SK-N-SH treated with all-trans-retinoic acid at 6 μM for 48 hours (cell line): ENCODE measurements around the gene LMTK2.

ENCODE experiments used
- ATAC-seq: fragments of 200-7000 bp; cut with Tn5 transposase; 3 replicates; pipeline ENCODE4 v1.9.1; 2020; ENCODE audit warnings: mild to moderate bottlenecking, moderate library complexity
- ARNTL ChIP-seq: fragments of 450-650 bp; formaldehyde crosslinking; IDR thresholded peaks from 2 replicates; pipeline ENCODE4 v1.5.0; 2020; ENCODE audit warnings: low read depth, mild to moderate bottlenecking, moderate library complexity, borderline replicate concordance
- BACH2 ChIP-seq: fragments of 250-450 bp; sonication (Bioruptor Pico); IDR thresholded peaks from 2 replicates; pipeline ENCODE4 v1.9.0; 2021; ENCODE audit warnings: mild to moderate bottlenecking, borderline replicate concordance
- CREB5 ChIP-seq: fragments of 250-450 bp; sonication (Bioruptor Pico); IDR thresholded peaks from 2 replicates; pipeline ENCODE4 v1.5.1; 2020; ENCODE audit warnings: low read depth, mild to moderate bottlenecking, moderate library complexity
- CSDC2 ChIP-seq: fragments of 250-450 bp; sonication (Bioruptor Pico); IDR thresholded peaks from 2 replicates; pipeline ENCODE4 v1.5.0; 2020; ENCODE audit warnings: mild to moderate bottlenecking, moderate library complexity
- CSRNP3 ChIP-seq: fragments of 250-450 bp; sonication (Bioruptor Pico); IDR thresholded peaks from 2 replicates; pipeline ENCODE4 v1.5.1; 2021; ENCODE audit warnings: mild to moderate bottlenecking, moderate library complexity
- ESRRG ChIP-seq: fragments of 250-450 bp; sonication (Bioruptor Pico); IDR thresholded peaks from 2 replicates; pipeline ENCODE4 v1.6.1; 2021; ENCODE audit warnings: mild to moderate bottlenecking
- ISL1 ChIP-seq: fragments of 250-450 bp; sonication (Bioruptor Pico); IDR thresholded peaks from 2 replicates; pipeline ENCODE4 v2.1.2; 2022; ENCODE audit warnings: mild to moderate bottlenecking, moderate library complexity
- OSR1 ChIP-seq: fragments of 250-450 bp; sonication (Bioruptor Pico); IDR thresholded peaks from 2 replicates; pipeline ENCODE4 v1.8.0; 2022; ENCODE audit warnings: moderate library complexity, mild to moderate bottlenecking, inconsistent platforms
- PPARA ChIP-seq: fragments of 250-450 bp; sonication (Bioruptor Pico); IDR thresholded peaks from 2 replicates; pipeline ENCODE4 v1.5.0; 2020; ENCODE audit warnings: mild to moderate bottlenecking, borderline replicate concordance
- RARB ChIP-seq: fragments of 250-450 bp; sonication (Bioruptor Pico); IDR thresholded peaks from 2 replicates; pipeline ENCODE4 v1.8.0; 2021; ENCODE audit warnings: mild to moderate bottlenecking, moderate library complexity
- SNAI2 ChIP-seq: fragments of 250-450 bp; sonication (Bioruptor Pico); IDR thresholded peaks from 2 replicates; pipeline ENCODE4 v1.5.0; 2020; ENCODE audit warnings: mild to moderate bottlenecking, moderate library complexity
- TOX ChIP-seq: fragments of 250-450 bp; sonication (Bioruptor Pico); IDR thresholded peaks from 2 replicates; pipeline ENCODE4 v1.8.0; 2021; ENCODE audit warnings: mild to moderate bottlenecking, moderate library complexity, borderline replicate concordance
- ZC3H10 ChIP-seq: fragments of 250-450 bp; sonication (Bioruptor Pico); IDR thresholded peaks from 2 replicates; pipeline ENCODE4 v1.5.1; 2021; ENCODE audit warnings: mild to moderate bottlenecking, moderate library complexity
- ZFP3 ChIP-seq: fragments of 250-450 bp; sonication (Bioruptor Pico); IDR thresholded peaks from 2 replicates; pipeline ENCODE4 v1.5.0; 2020; ENCODE audit warnings: mild to moderate bottlenecking, moderate library complexity
- ZFP30 ChIP-seq: fragments of 450-650 bp; formaldehyde crosslinking; IDR thresholded peaks from 2 replicates; pipeline ENCODE4 v1.5.0; 2022; ENCODE audit warnings: mild to moderate bottlenecking, moderate library complexity
- ZNF565 ChIP-seq: fragments of 450-650 bp; formaldehyde crosslinking; conservative IDR thresholded peaks from 2 replicates; pipeline ENCODE4 v1.5.0; 2020; ENCODE audit warnings: low read depth, mild to moderate bottlenecking, moderate library complexity
- ZNF70 ChIP-seq: fragments of 450-650 bp; formaldehyde crosslinking; IDR thresholded peaks from 2 replicates; pipeline ENCODE4 v1.5.0; 2020; ENCODE audit warnings: mild to moderate bottlenecking, moderate library complexity
- ZNF8 ChIP-seq: fragments of 450-650 bp; formaldehyde crosslinking; IDR thresholded peaks from 2 replicates; pipeline ENCODE4 v1.5.0; 2020; ENCODE audit warnings: mild to moderate bottlenecking, moderate library complexity
- TF ChIP-seq, protein P1 (sequence below): fragments of 250-450 bp; sonication (Bioruptor Pico); IDR thresholded peaks from 2 replicates; pipeline ENCODE4 v1.8.0; 2021; ENCODE audit warnings: low read depth, mild to moderate bottlenecking, moderate library complexity, borderline replicate concordance

LMTK2 gene

DNA sequence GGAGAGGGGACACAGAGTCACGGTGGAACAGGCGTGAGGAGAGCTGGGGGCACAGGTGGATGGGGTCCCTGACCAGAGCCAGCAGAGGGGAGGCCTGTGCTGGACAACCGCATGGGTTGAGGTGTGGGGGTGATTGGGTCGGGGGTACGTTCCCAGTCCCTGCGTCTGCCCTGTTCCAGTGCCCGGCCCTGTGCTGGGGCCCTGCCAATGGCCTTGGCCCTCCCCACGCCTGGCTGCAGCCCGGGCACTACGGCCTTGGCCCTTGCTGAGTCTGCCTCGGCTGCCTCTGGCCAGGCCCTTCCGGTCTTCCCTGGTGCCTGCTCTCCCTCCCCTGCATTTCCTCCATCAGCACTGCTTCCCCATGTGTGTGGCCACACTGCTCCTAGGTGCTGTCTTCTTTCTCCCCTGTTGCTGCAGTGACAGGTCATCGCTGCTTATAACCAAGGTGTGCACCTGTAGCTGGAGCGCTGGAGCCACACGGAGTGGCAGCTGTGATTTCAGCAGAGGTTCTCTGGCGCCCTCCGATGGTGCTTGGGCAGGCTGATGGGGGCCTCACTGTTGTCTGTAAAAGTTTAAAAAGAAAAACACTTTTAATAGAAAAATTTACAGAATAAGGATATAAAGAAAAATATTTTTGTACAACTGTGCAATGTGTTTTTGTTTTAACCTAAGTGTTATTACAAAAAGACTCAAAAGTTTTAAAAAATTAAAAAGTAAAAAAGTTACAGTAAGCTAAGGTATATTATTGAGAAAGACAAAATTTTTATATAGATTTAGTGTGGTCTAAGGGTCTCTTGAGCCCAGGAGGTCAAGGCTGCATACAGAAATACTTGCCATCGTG lies 59.4 kb downstream of the LMTK2 start (continued):
- TF ChIP-seq ZNF565 (CRISPR knock-in tag) (no peak), CSRNP3 (no peak)

DNA sequence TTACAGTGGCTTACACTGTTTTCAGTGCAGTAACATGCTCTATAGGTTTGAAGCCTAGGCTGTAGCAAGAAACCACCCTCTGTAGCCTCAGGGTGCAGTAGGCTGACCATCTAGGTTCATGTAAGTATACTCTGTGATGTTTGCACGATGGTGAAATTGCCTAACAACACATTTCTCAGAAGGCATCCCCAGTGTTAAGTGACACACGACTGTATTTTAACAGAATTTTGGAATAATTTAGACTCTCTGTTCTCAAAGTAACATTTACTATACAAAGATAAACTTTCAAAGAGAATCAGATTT lies 60.0 kb downstream of the LMTK2 start:
- TF ChIP-seq CSDC2 (CRISPR knock-in tag) = no peak
- TF ChIP-seq, protein P1, sequence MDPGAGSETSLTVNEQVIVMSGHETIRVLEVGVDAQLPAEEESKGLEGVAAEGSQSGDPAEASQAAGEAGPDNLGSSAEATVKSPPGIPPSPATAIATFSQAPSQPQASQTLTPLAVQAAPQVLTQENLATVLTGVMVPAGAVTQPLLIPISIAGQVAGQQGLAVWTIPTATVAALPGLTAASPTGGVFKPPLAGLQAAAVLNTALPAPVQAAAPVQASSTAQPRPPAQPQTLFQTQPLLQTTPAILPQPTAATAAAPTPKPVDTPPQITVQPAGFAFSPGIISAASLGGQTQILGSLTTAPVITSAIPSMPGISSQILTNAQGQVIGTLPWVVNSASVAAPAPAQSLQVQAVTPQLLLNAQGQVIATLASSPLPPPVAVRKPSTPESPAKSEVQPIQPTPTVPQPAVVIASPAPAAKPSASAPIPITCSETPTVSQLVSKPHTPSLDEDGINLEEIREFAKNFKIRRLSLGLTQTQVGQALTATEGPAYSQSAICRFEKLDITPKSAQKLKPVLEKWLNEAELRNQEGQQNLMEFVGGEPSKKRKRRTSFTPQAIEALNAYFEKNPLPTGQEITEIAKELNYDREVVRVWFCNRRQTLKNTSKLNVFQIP (CRISPR knock-in tag) = no peak
- no peak for TF ChIP-seq SNAI2 (CRISPR knock-in tag)
- no peak for TF ChIP-seq CSRNP3
- TF ChIP-seq ARNTL (CRISPR knock-in tag) = no peak
- no peak for TF ChIP-seq ZFP3
- no peak for TF ChIP-seq ZNF565 (CRISPR knock-in tag)
- TF ChIP-seq ZNF70 (CRISPR knock-in tag) = no peak
- no peak for TF ChIP-seq ZNF8 (CRISPR knock-in tag)
- TF ChIP-seq ESRRG (CRISPR knock-in tag) = no peak
- no peak for TF ChIP-seq OSR1 (CRISPR knock-in tag)
- no peak for TF ChIP-seq CREB5
- ATAC-seq = no peak

DNA sequence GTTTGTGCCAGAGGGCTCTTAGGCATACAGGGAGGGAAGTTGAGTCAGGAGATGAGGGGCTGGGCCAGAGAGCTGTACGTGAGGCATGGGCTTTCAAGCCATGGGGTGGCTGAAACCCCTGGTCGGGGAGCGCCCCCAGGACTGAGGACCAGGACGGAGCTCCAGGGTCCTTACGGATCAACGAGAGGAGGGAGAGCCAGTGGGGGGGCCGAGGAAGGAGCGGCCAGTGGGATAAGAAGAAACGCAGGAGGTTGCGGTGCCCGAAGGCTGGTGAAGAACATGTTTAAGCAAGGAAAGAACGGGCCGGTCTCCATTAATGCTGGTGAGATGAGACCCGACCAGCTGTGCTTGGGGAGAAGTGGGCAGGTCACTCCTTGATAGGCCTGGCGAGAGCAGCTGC lies 61.0 kb downstream of the LMTK2 start:
- no peak for TF ChIP-seq ZC3H10 (CRISPR knock-in tag)
- TF ChIP-seq TOX (CRISPR knock-in tag) = no peak
- no peak for TF ChIP-seq OSR1 (CRISPR knock-in tag)
- no peak for ATAC-seq

DNA sequence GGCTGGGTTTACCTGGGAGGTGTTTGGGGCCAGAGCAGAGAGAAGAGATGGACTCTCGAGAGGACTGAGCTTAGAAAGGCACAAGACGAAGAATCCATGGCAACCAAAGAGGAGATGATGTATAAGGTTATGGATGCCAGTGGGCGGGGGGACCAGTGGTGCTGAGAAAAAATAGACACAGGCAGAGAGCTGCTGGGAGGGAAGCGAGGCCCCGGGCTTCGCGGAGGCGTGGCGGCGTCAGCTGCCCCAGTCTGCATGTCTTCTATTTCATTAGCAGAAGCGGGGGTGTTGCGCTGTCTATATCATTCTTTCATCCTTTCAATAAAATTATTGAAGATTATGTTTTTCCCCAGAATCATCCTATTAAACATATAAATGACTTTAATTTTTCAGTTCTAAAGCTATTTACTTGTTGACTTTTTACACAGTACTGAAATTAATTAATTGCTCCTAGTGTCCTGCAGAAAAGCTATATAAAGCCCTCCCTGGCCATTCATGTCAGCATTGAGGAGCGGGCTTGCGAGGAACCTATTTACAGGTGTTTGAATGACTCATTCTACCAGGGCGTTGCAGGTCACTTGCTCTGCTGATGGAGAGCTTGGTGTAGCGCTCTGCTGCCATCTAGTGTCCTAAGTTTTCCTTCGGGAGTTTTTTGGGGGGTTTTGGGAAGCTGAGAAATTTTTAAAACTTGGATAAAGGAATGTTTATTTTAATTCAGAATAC lies 61.7 kb downstream of the LMTK2 start:
- peak; percentile 59 for ATAC-seq
- TF ChIP-seq ZNF70 (CRISPR knock-in tag) = no peak
- TF ChIP-seq ARNTL (CRISPR knock-in tag) = no peak
- no peak for TF ChIP-seq SNAI2 (CRISPR knock-in tag)
- TF ChIP-seq TOX (CRISPR knock-in tag) = no peak
- no peak for TF ChIP-seq CSDC2 (CRISPR knock-in tag)
- TF ChIP-seq PPARA (CRISPR knock-in tag) = no peak
- TF ChIP-seq CSRNP3 = no peak
- no peak for TF ChIP-seq ESRRG (CRISPR knock-in tag)
- TF ChIP-seq BACH2 (CRISPR knock-in tag) = no peak
- TF ChIP-seq ISL1 (CRISPR knock-in tag) = no peak
- no peak for TF ChIP-seq RARB (CRISPR knock-in tag)
- no peak for TF ChIP-seq ZNF8 (CRISPR knock-in tag)
- no peak for TF ChIP-seq ZFP30 (CRISPR knock-in tag)
